Inferior parietal cortex (tissue), 1 donor: ENCODE data around the gene SHC2.
"Not testable (repeated sequence)": the region's sequence is repeated elsewhere in the genome, so short reads cannot be mapped to it uniquely, and the experiment has no call there.

Source experiments
- DNase-seq: peaks from one replicate; pipeline ENCODE4 v3.0.0-alpha.2; 2016; ENCODE audit errors: extremely low spot score

SHC2 gene

GRCh38 chr19:408441-408901 lies 52.4 kb downstream of the SHC2 start:
- DNase-seq: no peak

- DNase-seq: no peak
Measured at GRCh38 chr19:407511-408440, 53.1 kb downstream of the SHC2 start.

GRCh38 chr19:406971-407510 lies 53.8 kb downstream of the SHC2 start:
- no peak for DNase-seq

GRCh38 chr19:406135-406781 lies 54.6 kb downstream of the SHC2 start:
- DNase-seq: no peak

GRCh38 chr19:405121-405965 lies 55.5 kb downstream of the SHC2 start:
- DNase-seq: no peak

- no peak for DNase-seq
Measured at GRCh38 chr19:403221-404027, 57.4 kb downstream of the SHC2 start.

GRCh38 chr19:402786-403185 lies 58.0 kb downstream of the SHC2 start:
- DNase-seq: no peak

GRCh38 chr19:401866-402511 lies 58.8 kb downstream of the SHC2 start:
- DNase-seq: no peak

GRCh38 chr19:400976-401865 lies 59.6 kb downstream of the SHC2 start:
- no peak for DNase-seq

GRCh38 chr19:399370-399769 lies 61.5 kb downstream of the SHC2 start:
- DNase-seq: no peak

GRCh38 chr19:398719-399118 lies 62.1 kb downstream of the SHC2 start:
- no peak for DNase-seq

GRCh38 chr19:397941-398706 lies 62.7 kb downstream of the SHC2 start:
- no peak for DNase-seq

GRCh38 chr19:397321-397720 lies 63.5 kb downstream of the SHC2 start:
- no peak for DNase-seq

GRCh38 chr19:395467-395866 lies 65.4 kb downstream of the SHC2 start:
- DNase-seq: no peak

- not testable (repeated sequence) for DNase-seq
Measured at GRCh38 chr19:394857-395256, 66.0 kb downstream of the SHC2 start.

GRCh38 chr19:393560-393959 lies 67.3 kb downstream of the SHC2 start:
- not testable (repeated sequence) for DNase-seq

- DNase-seq: no peak
Measured at GRCh38 chr19:392375-392970, 68.4 kb downstream of the SHC2 start.

- no peak for DNase-seq
Measured at GRCh38 chr19:391726-392374, 69.0 kb downstream of the SHC2 start.
